Vagina (tissue), 2 donors: ENCODE measurements around the gene TGFBR2.

Experiments
- CTCF ChIP-seq, 3 experiments: fragments of 450-650 bp in 2 of 3; fragments of 200-600 bp in 1 of 3; sonication (generic) in 1 of 3; IDR thresholded peaks; one replicate each; pipeline ENCODE4 v1.5.1; 2017 to 2019; ENCODE audit warnings: antibody characterized with exemption in 3 of 3, mild to moderate bottlenecking in 2 of 3, moderate library complexity in 2 of 3
- POLR2A ChIP-seq, 2 donors: fragments of 450-650 bp; IDR thresholded peaks; one replicate each; pipeline ENCODE4 v1.6.1; 2017; ENCODE audit warnings: antibody characterized with exemption in 2 of 2, mild to moderate bottlenecking in 2 of 2, moderate library complexity in 2 of 2

DNA sequence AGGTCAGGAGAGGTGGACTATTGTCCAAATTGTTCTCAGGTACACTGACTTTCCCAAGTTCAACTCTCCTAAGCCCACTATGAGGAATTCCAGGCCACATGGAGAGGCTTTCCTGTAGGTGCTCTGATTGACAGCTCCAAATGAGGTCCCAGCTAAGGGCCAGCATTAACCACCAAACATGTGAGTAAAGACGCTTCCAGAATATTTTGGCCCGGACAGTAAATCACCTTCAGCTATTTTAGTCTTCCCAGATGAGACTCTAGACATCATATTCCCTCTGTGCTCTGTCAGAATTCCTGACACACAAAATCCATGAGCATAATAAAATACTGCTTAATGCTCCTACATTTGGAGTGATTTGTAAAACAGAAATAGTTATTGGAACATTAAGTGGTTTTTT, 135.5 kb downstream of the TGFBR2 start:
- TF ChIP-seq POLR2A (IDR thresholded peaks at IDR 0.05) (no peak), CTCF (IDR thresholded peaks at IDR 0.05) (no peak)
